ENCODE measurements around the gene HS1BP3.
A peak's percentile ranks its signal among the peaks of the same experiment; 100 is the strongest.

Gene HS1BP3

GRCh38 chr2:20650877-20651730, at the start of gene HS1BP3:
TSS of gene HS1BP3 (minus strand) at chr2:20651098. CDS start at chr2:20651063, 35 bp downstream.
- DNase-seq = peak; percentile 64

GRCh38 chr2:20698916-20699613, 48.2 kb upstream of the HS1BP3 start:
- no peak for DNase-seq

GRCh38 chr2:20697322-20697934, 46.5 kb upstream of the HS1BP3 start:
- no peak for DNase-seq

GRCh38 chr2:20696366-20696765, 45.5 kb upstream of the HS1BP3 start:
- DNase-seq = no peak

- no peak for DNase-seq
Measured at GRCh38 chr2:20693317-20693716, 42.4 kb upstream of the HS1BP3 start.

- no peak for DNase-seq
Measured at GRCh38 chr2:20692081-20692480, 41.2 kb upstream of the HS1BP3 start.

GRCh38 chr2:20691076-20691734, 40.3 kb upstream of the HS1BP3 start:
- no peak for DNase-seq

- DNase-seq = no peak
Measured at GRCh38 chr2:20689428-20690264, 38.7 kb upstream of the HS1BP3 start.

- DNase-seq = no peak
Measured at GRCh38 chr2:20687260-20687832, 36.4 kb upstream of the HS1BP3 start.

GRCh38 chr2:20684581-20685063, 33.7 kb upstream of the HS1BP3 start:
- no peak for DNase-seq

GRCh38 chr2:20682167-20682920, 31.4 kb upstream of the HS1BP3 start:
- DNase-seq = no peak

- DNase-seq = no peak
Measured at GRCh38 chr2:20680744-20681375, 30.0 kb upstream of the HS1BP3 start.

GRCh38 chr2:20678780-20679179, 27.9 kb upstream of the HS1BP3 start:
- DNase-seq = no peak

- DNase-seq = no peak
Measured at GRCh38 chr2:20678086-20678395, 27.1 kb upstream of the HS1BP3 start.

GRCh38 chr2:20677301-20678085, 26.6 kb upstream of the HS1BP3 start:
- DNase-seq = no peak

- no peak for DNase-seq
Measured at GRCh38 chr2:20676353-20677215, 25.7 kb upstream of the HS1BP3 start.

GRCh38 chr2:20675701-20676352, 24.9 kb upstream of the HS1BP3 start:
- no peak for DNase-seq

- DNase-seq = no peak
Measured at GRCh38 chr2:20674974-20675679, 24.2 kb upstream of the HS1BP3 start.

All from NK-92 treated with Interleukin-12 subunit alpha and Interleukin-12 subunit beta, amount 100 ng/mL, for 24 hours (cell line).